ENCODE data around the gene GSTO2. TPM values are rescaled to one million over a fixed set of nuclear protein-coding genes. Genes with fewer than 3 reads are reported as not detected.

Gene GSTO2
- total and polyA plus RNA-seq, 2 of the 13 experiments (the other 11 are each of a cell fraction or from before 2014, with no cell fraction given): 2.1 to 7.9 TPM

GRCh38 chr10:104296687-104297436, 27.9 kb downstream of the GSTO2 start:
- in situ Hi-C loops (cut with HindIII; ENCODE audit: extremely low pct_ligation_motif_present, low pct_unique_long_range_greater_than_20kb): no loop called here
- Histone ChIP-seq H3K4me2 (ENCODE audit: low read depth, low read length) (no peak overlapping the region), H4K20me1 (ENCODE audit: insufficient read depth, low read length) (no peaks in the 10 kb centered on the region), H3K36me3 (replicated peaks in 1 of 2; ENCODE audit: control insufficient read depth in 1 of 2, insufficient read depth in 2 of 2, low read length in 2 of 2) (no peaks in the 10 kb centered on the region), H3K27ac (ENCODE audit: extremely low read length, insufficient read depth, low read length) (no peak overlapping the region), H3K27me3 (ENCODE audit: control insufficient read depth in 1 of 2, insufficient read depth in 2 of 2, low read length in 2 of 2) (peaks cover 5 to 39% of the 10 kb centered on the region in 2 experiments), H3K4me1 (ENCODE audit: insufficient read depth, low read length) (peaks cover 23% of the 10 kb centered on the region), H2AFZ (ENCODE audit: low read length) (no peak overlapping the region), H3K9ac (ENCODE audit: insufficient read depth, low read depth, low read length) (no peak overlapping the region), H3K9me3 (ENCODE audit: low read length) (no peaks in the 10 kb centered on the region), H3K4me3 (replicated peaks in 1 of 3; ENCODE audit: insufficient read depth in 1 of 3, low read depth in 2 of 3, low read length in 3 of 3) (no peak overlapping the region), H3K79me2 (ENCODE audit: insufficient read depth, low read length) (no peaks in the 10 kb centered on the region)
- BruUV-seq (replicated peaks): no TSS peak
- intact Hi-C loops (cut with micrococcal nuclease; ENCODE audit: unreplicated experiment): no loop called here
- ChIA-PET CTCF (ENCODE audit: low intra/inter-chr PET ratio, low total read pairs) (interaction anchor here (1.4 kb wide), 1 partner anchor 22 kb away, joined by 8 read pairs; no protein-coding TSS in a partner anchor), POLR2A (interaction anchor here (0.7 kb wide), 1 partner anchor 263 kb away, joined by 3 read pairs; no protein-coding TSS in a partner anchor)
- ATAC-seq: no peak
- FAIRE-seq: no peak
- no peak for TF ChIP-seq ZNF143 (CRISPR knock-in tag; IDR thresholded peaks at IDR 0.05)
- no peak for TF ChIP-seq ZNF746 (CRISPR knock-in tag; IDR thresholded peaks at IDR 0.05)
- TF ChIP-seq STAT6 (CRISPR knock-in tag; IDR thresholded peaks at IDR 0.05; ENCODE audit: borderline replicate concordance): no peak
- TF ChIP-seq SNRNP70 (IDR thresholded peaks at IDR 0.05; ENCODE audit: low read depth, low read length): no peak
- no peak for TF ChIP-seq ZNF331 (CRISPR knock-in tag; IDR thresholded peaks at IDR 0.05)
- TF ChIP-seq ZFP41 (CRISPR knock-in tag; IDR thresholded peaks at IDR 0.05; ENCODE audit: borderline replicate concordance): no peak
- TF ChIP-seq ZBTB4 (CRISPR knock-in tag; IDR thresholded peaks at IDR 0.05; ENCODE audit: borderline replicate concordance): no peak
- TF ChIP-seq ZNF720 (CRISPR knock-in tag; IDR thresholded peaks at IDR 0.05): no peak
- TF ChIP-seq SP4 (CRISPR knock-in tag; IDR thresholded peaks at IDR 0.05): no peak
- no peak for TF ChIP-seq ATF2 (CRISPR knock-in tag; IDR thresholded peaks at IDR 0.05)
- TF ChIP-seq RARG (CRISPR knock-in tag; IDR thresholded peaks at IDR 0.05; ENCODE audit: low read depth): no peak
- 56% methylated on average over 10 of the region's 10 CpGs for WGBS (ENCODE audit: low lambda C conversion rate)
- no peak for DNase-seq (ENCODE audit: low spot score)

Measured in HepG2 (cell line).